ENCODE measurements around the gene CDK15.

CDK15 gene

DNA sequence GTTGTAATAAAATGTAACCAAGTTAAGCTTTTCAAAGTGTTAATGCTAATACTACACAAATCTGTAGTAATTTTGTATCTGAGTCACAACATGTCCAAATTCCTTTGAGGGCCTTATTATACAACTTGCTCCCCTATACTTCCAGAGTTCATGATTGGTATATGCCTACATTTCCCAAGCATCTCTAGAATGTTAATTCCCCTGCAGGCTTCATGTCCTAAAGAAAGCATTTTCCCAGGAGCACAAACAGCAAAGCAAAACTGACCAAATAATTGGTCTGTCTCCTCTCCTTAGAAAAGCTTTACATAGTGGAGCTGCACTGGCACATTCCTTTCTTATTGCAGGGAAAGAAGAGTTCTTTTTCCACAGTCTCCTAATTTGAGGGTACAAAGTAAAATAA is 29.3 kb upstream of the CDK15 start:
- Histone ChIP-seq H3K4me1 (ENCODE audit: control insufficient read depth, low read depth, low read length) (peaks cover 4% of the 10 kb centered on the region), H3K4ac (ENCODE audit: low read depth, low read length) (no peak overlapping the region), H3K23ac (ENCODE audit: low read length) (no peak overlapping the region), H3K36me3 (ENCODE audit: control insufficient read depth, insufficient read depth, low read length) (no peaks in the 10 kb centered on the region), H2AK5ac (ENCODE audit: low read length) (no peak overlapping the region), H3K56ac (ENCODE audit: low read length) (no peak overlapping the region), H2BK120ac (ENCODE audit: low read depth, low read length) (no peak overlapping the region), H2BK5ac (ENCODE audit: low read length) (no peak overlapping the region), H3K27ac (ENCODE audit: low read depth, low read length) (no peak overlapping the region), H3K79me2 (ENCODE audit: control insufficient read depth, insufficient read depth, low read length) (peaks cover 21% of the 10 kb centered on the region), H3K18ac (ENCODE audit: low read length) (no peak overlapping the region), H3K9ac (ENCODE audit: low read length) (no peak overlapping the region), H3K27me3 (ENCODE audit: insufficient read depth, low read length, poor library complexity) (no peaks in the 10 kb centered on the region), H3K4me2 (ENCODE audit: low read length) (no peak overlapping the region), H4K5ac (ENCODE audit: low read length) (no peak overlapping the region), H2BK15ac (replicated peaks; ENCODE audit: low read depth) (no peak overlapping the region), H3K4me3 (ENCODE audit: low read length) (no peak overlapping the region), H4K8ac (ENCODE audit: low read depth, low read length) (no peak overlapping the region), H3K79me1 (ENCODE audit: low read length) (peaks cover 9% of the 10 kb centered on the region)
- peak; percentile 48 for DNase-seq

DNA sequence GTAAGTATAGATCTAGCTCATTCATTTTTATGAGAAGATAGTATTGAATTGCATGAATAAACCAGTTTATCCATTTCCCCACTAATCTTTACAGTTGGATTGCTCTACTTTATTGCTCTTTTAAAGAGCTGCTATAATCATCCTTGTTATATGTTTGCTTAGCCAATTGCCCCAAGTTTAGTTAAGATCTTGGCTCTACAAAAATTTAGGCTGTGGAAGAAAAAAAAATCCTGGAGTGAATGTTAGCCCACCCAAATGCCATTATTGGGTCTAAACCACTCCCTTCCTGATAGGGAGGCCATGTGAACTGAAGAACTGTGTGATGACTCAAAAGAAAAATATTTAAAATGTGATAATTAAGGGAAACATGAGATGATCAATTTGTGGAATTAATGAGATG is 28.5 kb upstream of the CDK15 start:
- Histone ChIP-seq H3K4ac (ENCODE audit: low read depth, low read length) (no peak overlapping the region), H2BK5ac (ENCODE audit: low read length) (no peak overlapping the region), H3K79me2 (ENCODE audit: control insufficient read depth, insufficient read depth, low read length) (peaks cover 21% of the 10 kb centered on the region), H3K4me1 (ENCODE audit: control insufficient read depth, low read depth, low read length) (peaks cover 4% of the 10 kb centered on the region), H3K4me2 (ENCODE audit: low read length) (no peak overlapping the region), H3K23ac (ENCODE audit: low read length) (no peak overlapping the region), H3K36me3 (ENCODE audit: control insufficient read depth, insufficient read depth, low read length) (no peaks in the 10 kb centered on the region), H4K5ac (ENCODE audit: low read length) (no peak overlapping the region), H3K27me3 (ENCODE audit: insufficient read depth, low read length, poor library complexity) (no peaks in the 10 kb centered on the region), H2AK5ac (ENCODE audit: low read length) (no peak overlapping the region), H3K56ac (ENCODE audit: low read length) (no peak overlapping the region), H3K9ac (ENCODE audit: low read length) (no peak overlapping the region), H3K18ac (ENCODE audit: low read length) (no peak overlapping the region), H3K27ac (ENCODE audit: low read depth, low read length) (no peak overlapping the region), H3K79me1 (ENCODE audit: low read length) (peaks cover 9% of the 10 kb centered on the region), H4K8ac (ENCODE audit: low read depth, low read length) (no peak overlapping the region), H2BK15ac (replicated peaks; ENCODE audit: low read depth) (no peak overlapping the region), H3K4me3 (ENCODE audit: low read length) (no peak overlapping the region), H2BK120ac (ENCODE audit: low read depth, low read length) (no peak overlapping the region)
- DNase-seq: no peak

DNA sequence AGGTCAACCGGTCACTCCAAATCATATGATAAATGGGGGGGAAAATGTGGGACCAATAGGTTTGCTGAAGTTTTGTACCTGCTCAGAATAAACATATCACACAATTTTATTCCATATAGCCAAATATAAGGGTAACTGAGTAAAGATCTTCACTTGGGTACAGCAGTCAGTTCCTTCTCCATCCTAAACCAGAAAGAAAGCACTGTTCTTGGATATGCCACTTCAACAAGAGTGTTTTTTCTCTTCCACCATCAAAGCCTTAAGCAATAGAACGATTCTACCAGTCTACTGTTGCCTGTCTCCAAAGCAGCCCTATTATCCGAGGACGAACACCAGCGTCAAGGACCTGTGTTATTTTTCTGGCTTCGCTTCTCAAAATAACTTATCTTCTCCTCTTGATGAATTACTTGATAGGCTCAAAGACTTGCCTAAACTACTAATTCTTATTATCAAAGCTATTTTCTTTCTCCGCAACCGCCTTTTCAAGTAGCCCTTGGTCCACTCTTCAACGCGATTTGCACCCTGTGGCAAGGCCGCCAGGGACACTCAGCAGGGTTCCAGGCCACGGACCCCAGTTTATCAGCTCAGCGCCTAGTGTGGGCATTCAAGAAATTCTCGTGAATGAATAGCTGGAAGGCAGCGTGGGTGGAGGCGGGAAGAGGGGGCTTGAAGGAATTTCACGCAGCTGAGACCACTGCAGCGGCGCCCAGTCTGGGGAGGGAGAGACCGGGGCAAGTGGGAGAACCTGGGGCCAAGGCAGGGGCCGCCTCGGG is 26.2 kb upstream of the CDK15 start:
- DNase-seq: no peak

DNA sequence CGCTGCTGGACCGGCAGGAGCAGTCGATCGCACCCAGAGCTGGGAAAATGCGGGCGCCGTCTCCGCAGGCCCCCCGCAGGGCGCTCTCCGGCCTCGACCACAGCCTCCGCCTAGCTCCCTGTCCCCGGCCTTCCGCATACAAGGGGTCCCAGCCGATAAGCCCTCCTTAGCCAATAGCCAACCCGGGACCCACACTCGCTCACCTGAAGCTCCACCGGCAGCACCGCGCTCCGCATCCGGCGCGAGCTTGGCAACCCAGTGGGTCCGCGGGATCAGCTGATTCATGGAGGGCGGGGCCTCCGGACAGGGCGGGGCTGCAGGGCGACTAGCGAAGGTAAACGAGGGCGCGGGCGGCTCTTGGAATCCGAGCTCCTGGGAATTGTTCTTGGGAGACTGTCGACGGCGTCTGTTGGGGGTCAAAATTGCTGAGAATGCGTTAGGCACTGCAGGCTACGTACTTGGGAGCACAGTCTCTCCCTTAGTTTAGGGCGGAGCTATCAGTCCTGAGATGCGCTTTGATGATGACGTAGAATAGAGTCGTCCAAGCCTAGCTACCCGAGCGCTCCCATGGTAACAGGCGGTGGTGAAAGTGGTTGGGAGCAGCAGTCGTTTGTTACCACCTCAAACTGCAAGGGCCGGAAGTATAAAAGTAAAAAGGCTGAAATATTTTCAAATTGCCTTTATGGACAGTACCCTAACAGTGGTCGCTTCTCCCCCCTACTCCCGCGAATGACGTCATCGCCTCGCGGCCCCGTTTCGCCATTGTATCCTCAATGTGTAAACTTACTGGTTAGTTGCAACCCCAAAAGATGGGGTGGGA is 25.5 kb upstream of the CDK15 start, which contains the start of gene ALS2:
TSS of gene ALS2 (minus strand) at position 260 of the 820 bp plus-strand sequence. CDS start 12,048 bp downstream, outside the sequence.
- Histone ChIP-seq H3K4ac (ENCODE audit: low read depth, low read length) (no peak within 1 kb of the TSS), H3K9ac (ENCODE audit: low read length) (peak within 1 kb of the TSS; percentile 93), H4K8ac (ENCODE audit: low read depth, low read length) (peak within 1 kb of the TSS; percentile 67), H3K27me3 (ENCODE audit: insufficient read depth, low read length, poor library complexity) (no peaks in the 10 kb centered on the region), H2AK5ac (ENCODE audit: low read length) (no peak within 1 kb of the TSS), H4K5ac (ENCODE audit: low read length) (peak within 1 kb of the TSS; percentile 28), H3K36me3 (ENCODE audit: control insufficient read depth, insufficient read depth, low read length) (no peaks in the 10 kb centered on the region), H2BK15ac (replicated peaks; ENCODE audit: low read depth) (no peak within 1 kb of the TSS), H3K4me3 (ENCODE audit: low read length) (peak within 1 kb of the TSS; percentile 90), H3K4me1 (ENCODE audit: control insufficient read depth, low read depth, low read length) (peaks cover 2% of the 10 kb centered on the region), H3K18ac (ENCODE audit: low read length) (peak within 1 kb of the TSS; percentile 77), H3K27ac (ENCODE audit: low read depth, low read length) (peak within 1 kb of the TSS; percentile 93), H2BK5ac (ENCODE audit: low read length) (peak within 1 kb of the TSS; percentile 20), H2BK120ac (ENCODE audit: low read depth, low read length) (no peak within 1 kb of the TSS), H3K56ac (ENCODE audit: low read length) (peak within 1 kb of the TSS; percentile 95), H3K79me1 (ENCODE audit: low read length) (no peaks in the 10 kb centered on the region), H3K4me2 (ENCODE audit: low read length) (peak within 1 kb of the TSS; percentile 79), H3K23ac (ENCODE audit: low read length) (no peak within 1 kb of the TSS), H3K79me2 (ENCODE audit: control insufficient read depth, insufficient read depth, low read length) (peaks cover 16% of the 10 kb centered on the region)
- peak; percentile 100 for DNase-seq
- whole genome bisulfite sequencing (ENCODE audit: extremely low coverage, insufficient coverage, low lambda C conversion rate): no CpG with 5 or more reads among the region's 60 CpGs

More for the DNA sequence above, 26.2 kb upstream of the CDK15 start:
- Histone ChIP-seq H4K5ac (ENCODE audit: low read length) (no peak overlapping the region), H3K27me3 (ENCODE audit: insufficient read depth, low read length, poor library complexity) (no peaks in the 10 kb centered on the region), H3K36me3 (ENCODE audit: control insufficient read depth, insufficient read depth, low read length) (no peaks in the 10 kb centered on the region), H2BK120ac (ENCODE audit: low read depth, low read length) (no peak overlapping the region), H3K4me1 (ENCODE audit: control insufficient read depth, low read depth, low read length) (peaks cover 4% of the 10 kb centered on the region), H3K23ac (ENCODE audit: low read length) (no peak overlapping the region), H3K4me3 (ENCODE audit: low read length) (peak overlapping the region; percentile 90), H3K9ac (ENCODE audit: low read length) (peak overlapping the region; percentile 93), H2AK5ac (ENCODE audit: low read length) (no peak overlapping the region), H2BK5ac (ENCODE audit: low read length) (peak overlapping the region; percentile 20), H3K4me2 (ENCODE audit: low read length) (peak overlapping the region; percentile 43), H3K79me2 (ENCODE audit: control insufficient read depth, insufficient read depth, low read length) (peaks cover 18% of the 10 kb centered on the region), H2BK15ac (replicated peaks; ENCODE audit: low read depth) (no peak overlapping the region), H3K79me1 (ENCODE audit: low read length) (peaks cover 2% of the 10 kb centered on the region), H3K18ac (ENCODE audit: low read length) (peak overlapping the region; percentile 77), H3K27ac (ENCODE audit: low read depth, low read length) (peak overlapping the region; percentile 93), H4K8ac (ENCODE audit: low read depth, low read length) (peak overlapping the region; percentile 58), H3K4ac (ENCODE audit: low read depth, low read length) (no peak overlapping the region), H3K56ac (ENCODE audit: low read length) (peak overlapping the region; percentile 95)
- WGBS (ENCODE audit: extremely low coverage, insufficient coverage, low lambda C conversion rate): no CpG with 5 or more reads among the region's 22 CpGs

GRCh38 chr2:201781557-201782051 is 24.7 kb upstream of the CDK15 start:
- no peak for DNase-seq
- Histone ChIP-seq H3K56ac (ENCODE audit: low read length) (peak overlapping the region; percentile 95), H3K9ac (ENCODE audit: low read length) (peak overlapping the region; percentile 58), H4K8ac (ENCODE audit: low read depth, low read length) (peak overlapping the region; percentile 67), H3K4me3 (ENCODE audit: low read length) (peak overlapping the region; percentile 90), H2BK5ac (ENCODE audit: low read length) (no peak overlapping the region), H4K5ac (ENCODE audit: low read length) (peak overlapping the region; percentile 28), H3K18ac (ENCODE audit: low read length) (no peak overlapping the region), H3K27ac (ENCODE audit: low read depth, low read length) (no peak overlapping the region), H3K36me3 (ENCODE audit: control insufficient read depth, insufficient read depth, low read length) (no peaks in the 10 kb centered on the region), H2BK15ac (replicated peaks; ENCODE audit: low read depth) (no peak overlapping the region), H3K4ac (ENCODE audit: low read depth, low read length) (no peak overlapping the region), H3K23ac (ENCODE audit: low read length) (no peak overlapping the region), H3K27me3 (ENCODE audit: insufficient read depth, low read length, poor library complexity) (no peaks in the 10 kb centered on the region), H3K79me2 (ENCODE audit: control insufficient read depth, insufficient read depth, low read length) (peaks cover 16% of the 10 kb centered on the region), H3K4me2 (ENCODE audit: low read length) (peak overlapping the region; percentile 79), H2AK5ac (ENCODE audit: low read length) (no peak overlapping the region), H3K4me1 (ENCODE audit: control insufficient read depth, low read depth, low read length) (peaks cover 2% of the 10 kb centered on the region), H3K79me1 (ENCODE audit: low read length) (no peaks in the 10 kb centered on the region), H2BK120ac (ENCODE audit: low read depth, low read length) (no peak overlapping the region)
- WGBS (ENCODE audit: extremely low coverage, insufficient coverage, low lambda C conversion rate): no CpG with 5 or more reads among the region's 15 CpGs
